ENCODE measurements around the gene RCE1.
A peak's percentile ranks its signal among the peaks of the same experiment; 100 is the strongest.

RCE1 gene

GRCh38 chr11:66868726-66869566 is 25.7 kb downstream of the RCE1 start:
- H3K27ac ChIP-seq (ENCODE audit: low read depth, low read length), result no peak overlapping the region
- H3K79me2 ChIP-seq (ENCODE audit: control insufficient read depth, insufficient read depth, low read length, poor library complexity), result no peaks in the 10 kb centered on the region
- DNase-seq, result peak; percentile 74 to 81
- H3K36me3 ChIP-seq (ENCODE audit: control insufficient read depth in 1 of 2, insufficient read depth in 2 of 2, low read length in 2 of 2), result no peaks in the 10 kb centered on the region
- H3K4me1 ChIP-seq (ENCODE audit: control insufficient read depth in 1 of 2, insufficient read depth in 2 of 2, low read length in 2 of 2), result peaks cover 0 to 4% of the 10 kb centered on the region in 2 experiments
- H4K8ac ChIP-seq (ENCODE audit: low read depth, low read length), result no peak overlapping the region
- H3K4me3 ChIP-seq (ENCODE audit: low read depth, low read length), result no peak overlapping the region
- WGBS (ENCODE audit: extremely low coverage, insufficient coverage, insufficient read length), result no CpG with 5 or more reads among the region's 27 CpGs
- no peak overlapping the region for H2AK5ac ChIP-seq (ENCODE audit: low read length)
- H3K9ac ChIP-seq (ENCODE audit: low read length), result no peak overlapping the region
- H2BK120ac ChIP-seq (ENCODE audit: insufficient read depth, low read length, poor library complexity), result no peak overlapping the region
- H2AFZ ChIP-seq (ENCODE audit: insufficient read depth, low read length, poor library complexity), result no peak overlapping the region
- H2BK5ac ChIP-seq (ENCODE audit: low read depth, low read length, poor library complexity), result no peak overlapping the region
- H3K4me2 ChIP-seq (ENCODE audit: low read length), result no peak overlapping the region
- H2BK12ac ChIP-seq (ENCODE audit: low read length), result no peak overlapping the region
- H3K23ac ChIP-seq (ENCODE audit: low read length), result no peak overlapping the region
- H4K91ac ChIP-seq (ENCODE audit: low read depth, low read length), result no peak overlapping the region
- no peak overlapping the region for H4K12ac ChIP-seq (ENCODE audit: low read depth, low read length)
- H3K18ac ChIP-seq (ENCODE audit: low read length), result no peak overlapping the region
- H3K27me3 ChIP-seq (ENCODE audit: insufficient read depth, low read length), result no peaks in the 10 kb centered on the region
- H3K4ac ChIP-seq (ENCODE audit: low read depth, low read length), result no peak overlapping the region
- no peaks in the 10 kb centered on the region for H3K79me1 ChIP-seq (ENCODE audit: low read length)
- no peak overlapping the region for H3K14ac ChIP-seq (ENCODE audit: low read length)
- no peaks in the 10 kb centered on the region for H3K9me3 ChIP-seq (ENCODE audit: insufficient read depth, low read depth, low read length)

- Histone ChIP-seq H3K27ac (ENCODE audit: low read depth, low read length) (no peak overlapping the region), H3K14ac (ENCODE audit: low read length) (no peak overlapping the region), H3K4me2 (ENCODE audit: low read length) (no peak overlapping the region), H2AK5ac (ENCODE audit: low read length) (no peak overlapping the region), H3K27me3 (ENCODE audit: insufficient read depth, low read length) (no peaks in the 10 kb centered on the region), H3K36me3 (ENCODE audit: control insufficient read depth in 1 of 2, insufficient read depth in 2 of 2, low read length in 2 of 2) (no peaks in the 10 kb centered on the region), H3K9me3 (ENCODE audit: insufficient read depth, low read depth, low read length) (no peaks in the 10 kb centered on the region), H3K23ac (ENCODE audit: low read length) (no peak overlapping the region), H3K4ac (ENCODE audit: low read depth, low read length) (no peak overlapping the region), H3K4me1 (ENCODE audit: control insufficient read depth in 1 of 2, insufficient read depth in 2 of 2, low read length in 2 of 2) (peaks cover 0 to 4% of the 10 kb centered on the region in 2 experiments), H4K91ac (ENCODE audit: low read depth, low read length) (no peak overlapping the region), H3K79me2 (ENCODE audit: control insufficient read depth, insufficient read depth, low read length, poor library complexity) (no peaks in the 10 kb centered on the region), H2BK12ac (ENCODE audit: low read length) (no peak overlapping the region), H3K4me3 (ENCODE audit: low read depth, low read length) (no peak overlapping the region), H2BK120ac (ENCODE audit: insufficient read depth, low read length, poor library complexity) (no peak overlapping the region), H3K9ac (ENCODE audit: low read length) (no peak overlapping the region), H4K12ac (ENCODE audit: low read depth, low read length) (no peak overlapping the region), H2BK5ac (ENCODE audit: low read depth, low read length, poor library complexity) (no peak overlapping the region), H3K79me1 (ENCODE audit: low read length) (no peaks in the 10 kb centered on the region), H3K18ac (ENCODE audit: low read length) (no peak overlapping the region), H2AFZ (ENCODE audit: insufficient read depth, low read length, poor library complexity) (no peak overlapping the region), H4K8ac (ENCODE audit: low read depth, low read length) (no peak overlapping the region)
- DNase-seq, result no peak
- WGBS (ENCODE audit: extremely low coverage, insufficient coverage, insufficient read length), result no CpG with 5 or more reads among the region's 9 CpGs
These were observed 26.3 kb downstream of the RCE1 start for GRCh38 chr11:66869567-66869870.

- H3K4me2 ChIP-seq (ENCODE audit: low read length), result no peak overlapping the region
- H3K79me2 ChIP-seq (ENCODE audit: control insufficient read depth, insufficient read depth, low read length, poor library complexity), result no peaks in the 10 kb centered on the region
These were observed 26.9 kb downstream of the RCE1 start for GRCh38 chr11:66870131-66870530.

GRCh38 chr11:66870616-66871520 is 27.6 kb downstream of the RCE1 start:
- no peak overlapping the region for H4K8ac ChIP-seq (ENCODE audit: low read depth, low read length)
- no peak overlapping the region for H3K14ac ChIP-seq (ENCODE audit: low read length)
- no peak overlapping the region for H3K27ac ChIP-seq (ENCODE audit: low read depth, low read length)
- H2BK120ac ChIP-seq (ENCODE audit: insufficient read depth, low read length, poor library complexity), result no peak overlapping the region
- no peaks in the 10 kb centered on the region for H3K79me2 ChIP-seq (ENCODE audit: control insufficient read depth, insufficient read depth, low read length, poor library complexity)
- H3K4ac ChIP-seq (ENCODE audit: low read depth, low read length), result no peak overlapping the region
- H3K9me3 ChIP-seq (ENCODE audit: insufficient read depth, low read depth, low read length), result no peaks in the 10 kb centered on the region
- H3K4me3 ChIP-seq (ENCODE audit: low read depth, low read length), result no peak overlapping the region
- H2AFZ ChIP-seq (ENCODE audit: insufficient read depth, low read length, poor library complexity), result no peak overlapping the region
- H4K91ac ChIP-seq (ENCODE audit: low read depth, low read length), result no peak overlapping the region
- no peak overlapping the region for H2AK5ac ChIP-seq (ENCODE audit: low read length)
- H3K4me2 ChIP-seq (ENCODE audit: low read length), result no peak overlapping the region
- H3K27me3 ChIP-seq (ENCODE audit: insufficient read depth, low read length), result no peaks in the 10 kb centered on the region
- no peak overlapping the region for H3K18ac ChIP-seq (ENCODE audit: low read length)
- H3K23ac ChIP-seq (ENCODE audit: low read length), result no peak overlapping the region
- DNase-seq, result no peak
- H2BK12ac ChIP-seq (ENCODE audit: low read length), result no peak overlapping the region
- no CpG with 5 or more reads among the region's 39 CpGs for whole genome bisulfite sequencing (ENCODE audit: extremely low coverage, insufficient coverage, insufficient read length)
- no peak overlapping the region for H3K9ac ChIP-seq (ENCODE audit: low read length)
- H3K36me3 ChIP-seq (ENCODE audit: control insufficient read depth in 1 of 2, insufficient read depth in 2 of 2, low read length in 2 of 2), result no peaks in the 10 kb centered on the region
- H4K12ac ChIP-seq (ENCODE audit: low read depth, low read length), result no peak overlapping the region
- peaks cover 0 to 4% of the 10 kb centered on the region in 2 experiments for H3K4me1 ChIP-seq (ENCODE audit: control insufficient read depth in 1 of 2, insufficient read depth in 2 of 2, low read length in 2 of 2)
- H2BK5ac ChIP-seq (ENCODE audit: low read depth, low read length, poor library complexity), result no peak overlapping the region
- no peaks in the 10 kb centered on the region for H3K79me1 ChIP-seq (ENCODE audit: low read length)

More at GRCh38 chr11:66870131-66870530, 26.9 kb downstream of the RCE1 start:
- no CpG with 5 or more reads among the region's 16 CpGs for WGBS (ENCODE audit: extremely low coverage, insufficient coverage, insufficient read length)
- no peak overlapping the region for H3K4ac ChIP-seq (ENCODE audit: low read depth, low read length)
- H2BK5ac ChIP-seq (ENCODE audit: low read depth, low read length, poor library complexity), result no peak overlapping the region
- no peaks in the 10 kb centered on the region for H3K36me3 ChIP-seq (ENCODE audit: control insufficient read depth in 1 of 2, insufficient read depth in 2 of 2, low read length in 2 of 2)
- H4K91ac ChIP-seq (ENCODE audit: low read depth, low read length), result no peak overlapping the region
- H3K23ac ChIP-seq (ENCODE audit: low read length), result no peak overlapping the region
- H3K27me3 ChIP-seq (ENCODE audit: insufficient read depth, low read length), result no peaks in the 10 kb centered on the region
- H3K14ac ChIP-seq (ENCODE audit: low read length), result no peak overlapping the region
- no peaks in the 10 kb centered on the region for H3K79me1 ChIP-seq (ENCODE audit: low read length)
- H3K4me1 ChIP-seq (ENCODE audit: control insufficient read depth in 1 of 2, insufficient read depth in 2 of 2, low read length in 2 of 2), result peaks cover 0 to 4% of the 10 kb centered on the region in 2 experiments
- no peak overlapping the region for H3K18ac ChIP-seq (ENCODE audit: low read length)
- no peak overlapping the region for H2BK12ac ChIP-seq (ENCODE audit: low read length)
- no peak overlapping the region for H2AFZ ChIP-seq (ENCODE audit: insufficient read depth, low read length, poor library complexity)
- H2BK120ac ChIP-seq (ENCODE audit: insufficient read depth, low read length, poor library complexity), result no peak overlapping the region
- H4K12ac ChIP-seq (ENCODE audit: low read depth, low read length), result no peak overlapping the region
- H3K4me3 ChIP-seq (ENCODE audit: low read depth, low read length), result no peak overlapping the region
- H3K9ac ChIP-seq (ENCODE audit: low read length), result no peak overlapping the region
- H2AK5ac ChIP-seq (ENCODE audit: low read length), result no peak overlapping the region
- no peak overlapping the region for H4K8ac ChIP-seq (ENCODE audit: low read depth, low read length)
- DNase-seq, result no peak
- H3K9me3 ChIP-seq (ENCODE audit: insufficient read depth, low read depth, low read length), result no peaks in the 10 kb centered on the region
- no peak overlapping the region for H3K27ac ChIP-seq (ENCODE audit: low read depth, low read length)
